Measurements from ENCODE around the gene ZDHHC4.
"Not testable (repeated sequence)": the region's sequence is repeated elsewhere in the genome, so short reads cannot be mapped to it uniquely, and the experiment has no call there.

The ZDHHC4 gene

DNA sequence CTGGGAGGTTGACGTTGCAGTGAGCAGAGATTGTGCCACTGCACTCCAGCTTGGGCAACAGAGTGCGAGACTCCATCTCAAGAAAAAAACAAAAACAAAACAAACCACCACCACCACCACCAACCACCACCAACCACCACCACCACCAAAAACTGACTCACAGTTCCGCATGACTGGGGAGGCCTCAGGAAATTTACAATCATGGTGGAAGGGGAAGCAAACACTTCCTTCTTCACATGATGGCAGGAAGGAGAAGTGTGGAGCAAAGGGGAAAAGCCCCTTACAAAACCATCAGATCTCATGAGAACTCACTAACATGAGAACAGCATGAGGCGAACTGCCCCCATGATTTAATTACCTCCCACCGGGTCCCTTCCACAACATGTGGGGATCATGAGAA, 57.7 kb downstream of the ZDHHC4 start:
- not testable (repeated sequence) for DNase-seq (ENCODE audit: low spot score)

DNA sequence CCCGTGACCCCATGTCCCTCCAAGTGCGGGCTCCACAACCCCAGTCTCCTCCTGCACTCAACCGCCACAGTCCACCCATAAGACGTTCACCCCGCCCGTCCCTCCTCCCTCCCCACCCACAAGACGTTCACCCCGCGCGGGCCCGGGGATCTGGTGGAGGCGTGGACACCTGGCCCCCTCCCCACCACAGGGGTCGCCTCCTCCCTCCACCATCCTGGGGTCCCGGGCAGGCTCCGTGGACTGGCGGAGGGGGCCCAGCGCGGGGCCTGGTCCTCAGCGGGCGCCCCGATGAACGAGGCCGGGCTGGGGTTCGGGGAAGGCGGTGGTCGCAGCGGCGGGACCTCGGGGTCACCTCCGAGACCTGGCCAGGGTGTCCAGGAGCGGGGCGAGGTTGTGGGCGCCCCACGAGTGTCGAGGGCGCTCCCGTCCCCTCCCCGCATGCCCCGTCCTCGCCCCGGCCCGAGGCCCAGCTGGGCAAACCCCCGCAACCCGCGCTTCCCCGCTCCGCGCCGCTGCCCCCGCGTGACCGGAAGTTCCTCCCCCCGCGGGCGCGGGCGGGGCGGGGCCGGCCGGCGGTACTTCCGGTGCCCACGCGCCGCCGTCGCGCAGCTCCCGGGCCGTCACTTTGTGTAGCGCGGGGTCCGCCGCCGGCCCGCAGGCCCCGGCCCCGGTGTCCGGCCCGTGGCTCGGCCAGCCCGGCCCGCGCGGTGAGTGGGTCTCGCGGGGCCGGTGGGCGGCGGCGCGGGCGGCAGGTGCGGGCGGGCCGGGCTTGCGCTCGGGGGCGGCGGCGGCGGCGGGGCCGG, 59.7 kb downstream of the ZDHHC4 start, which contains the start of gene ZNF316:
TSS of gene ZNF316 (plus strand) at position 578 of the 803 bp plus-strand sequence. CDS start 5,092 bp downstream, outside the sequence.
- peak; percentile 64 for DNase-seq (ENCODE audit: low spot score)

DNA sequence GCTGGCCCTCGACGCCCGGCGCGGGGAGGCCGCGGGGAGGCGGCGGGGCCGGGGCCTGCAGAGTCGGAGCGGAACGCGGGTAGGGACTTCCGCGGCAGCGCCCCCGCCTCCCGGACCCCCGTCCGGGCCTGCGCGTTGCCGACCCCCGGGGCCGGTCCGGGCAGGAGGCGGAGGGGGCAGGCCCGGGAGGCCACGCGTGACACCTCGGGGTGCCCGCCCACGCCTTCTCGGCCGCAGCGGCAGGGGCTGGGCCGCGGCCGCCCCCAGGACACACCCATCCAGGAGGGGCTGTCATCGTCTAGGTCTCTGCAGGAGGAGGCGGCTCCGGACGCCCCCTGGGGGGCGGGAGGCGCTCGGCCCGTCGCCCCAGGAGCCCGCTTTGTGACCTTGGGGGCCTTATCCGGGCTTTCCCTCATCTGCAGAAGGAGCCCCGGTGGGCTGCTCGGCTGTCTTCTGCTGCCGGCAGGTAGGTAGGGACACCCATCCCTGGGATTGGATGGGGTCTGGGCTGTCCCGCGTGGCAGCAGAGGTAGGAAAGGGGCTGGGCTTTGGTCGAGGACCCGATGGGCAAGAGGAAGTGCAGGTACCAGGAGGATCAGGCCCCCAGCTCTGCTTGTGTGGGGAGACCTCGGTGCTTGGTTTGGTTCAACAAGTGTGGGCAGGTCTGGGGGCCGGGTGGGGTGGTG, 60.4 kb downstream of the ZDHHC4 start:
- no peak for DNase-seq (ENCODE audit: low spot score)
